Measurements from ENCODE around the gene MAPT.
A peak's percentile ranks its signal among the peaks of the same experiment; 100 is the strongest.

MAPT gene

GRCh38 chr17:46037722-46038255, 143.4 kb downstream of the MAPT start:
- no peak for DNase-seq

- no peak for DNase-seq
These were observed 144.1 kb downstream of the MAPT start for GRCh38 chr17:46038414-46038813.

- DNase-seq, result no peak
These were observed 144.6 kb downstream of the MAPT start for GRCh38 chr17:46038937-46039336.

GRCh38 chr17:46039592-46040186, 145.3 kb downstream of the MAPT start:
- DNase-seq, result no peak

DNA sequence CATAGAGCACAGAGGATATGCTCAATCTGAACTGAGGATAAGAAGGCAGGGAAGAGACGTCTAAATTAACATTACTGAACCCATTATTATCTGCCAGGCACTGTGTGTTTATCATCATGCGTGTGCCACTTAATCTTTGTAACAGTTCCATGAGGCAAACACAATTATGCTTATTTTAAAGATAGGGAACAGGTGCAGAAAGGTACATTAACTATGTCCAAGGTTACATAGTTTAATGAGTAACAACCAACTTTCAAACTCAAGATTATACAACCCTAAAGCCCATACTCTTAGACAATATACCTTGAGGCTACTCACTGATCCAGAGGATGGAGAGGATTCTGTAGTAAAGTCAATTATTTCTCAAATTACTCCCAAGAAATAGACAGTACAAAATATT, 147.9 kb downstream of the MAPT start:
- no peak for DNase-seq

DNA sequence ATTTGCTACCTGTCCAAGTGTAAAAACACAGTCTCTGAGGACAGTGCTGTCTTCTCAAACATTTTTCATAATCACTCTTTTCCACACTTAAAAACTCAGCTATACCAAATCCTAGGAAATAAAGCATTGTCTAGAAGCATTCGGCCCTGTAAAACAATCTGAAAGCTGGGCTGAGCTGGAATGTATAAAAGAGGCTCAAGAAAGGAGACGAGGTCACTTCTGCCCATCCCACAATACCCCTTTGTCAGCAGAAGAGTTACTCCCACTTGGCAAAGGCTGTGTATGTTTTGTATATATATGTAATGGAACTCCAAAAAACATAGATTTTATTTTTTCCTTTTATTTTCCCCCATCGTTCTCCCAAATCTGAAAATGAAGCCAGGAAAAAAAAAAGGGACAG, 148.6 kb downstream of the MAPT start:
- no peak for DNase-seq

DNA sequence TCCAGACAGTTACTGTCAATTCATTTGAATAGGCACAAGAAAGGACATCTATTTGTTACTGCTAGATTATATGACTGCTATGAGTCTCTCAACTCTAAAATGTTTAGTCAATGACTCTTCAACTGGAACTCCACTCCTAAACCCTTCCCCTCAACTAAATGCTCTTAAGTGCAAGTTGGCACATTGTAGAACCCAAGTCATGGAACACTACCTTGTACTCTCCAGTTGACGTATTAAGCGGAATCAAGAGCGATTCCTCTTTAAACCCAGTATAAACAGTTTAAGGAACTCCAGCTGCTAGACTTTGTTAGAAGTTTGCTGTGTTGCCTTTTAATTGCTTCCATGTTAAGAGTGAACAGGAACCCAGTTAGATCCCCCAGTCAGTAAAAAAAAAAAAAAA, 149.3 kb downstream of the MAPT start:
- no peak for DNase-seq

- DNase-seq, result peak; percentile 63
These were observed 150.1 kb downstream of the MAPT start for GRCh38 chr17:46044286-46044928.

DNA sequence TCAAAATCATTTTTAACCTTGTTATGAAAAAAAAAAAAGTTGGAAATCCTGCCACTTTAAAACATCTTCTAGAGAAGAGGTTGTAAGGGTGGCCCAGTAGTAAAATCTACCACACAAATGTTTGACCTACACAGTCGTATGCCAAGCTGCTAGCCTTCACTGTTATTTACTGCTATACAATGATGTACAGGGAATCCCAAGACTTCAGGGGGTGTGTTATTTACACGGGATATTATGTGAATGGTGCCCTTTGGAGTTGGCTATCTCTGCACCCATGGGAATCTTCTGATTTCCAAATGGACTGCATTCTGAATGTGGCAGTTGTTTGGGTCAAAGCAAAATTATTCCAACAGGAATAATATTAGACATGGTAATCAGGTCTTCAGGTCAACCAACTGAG, 150.6 kb downstream of the MAPT start:
- no peak for DNase-seq

GRCh38 chr17:46045639-46046038, 151.3 kb downstream of the MAPT start:
- no peak for DNase-seq

DNA sequence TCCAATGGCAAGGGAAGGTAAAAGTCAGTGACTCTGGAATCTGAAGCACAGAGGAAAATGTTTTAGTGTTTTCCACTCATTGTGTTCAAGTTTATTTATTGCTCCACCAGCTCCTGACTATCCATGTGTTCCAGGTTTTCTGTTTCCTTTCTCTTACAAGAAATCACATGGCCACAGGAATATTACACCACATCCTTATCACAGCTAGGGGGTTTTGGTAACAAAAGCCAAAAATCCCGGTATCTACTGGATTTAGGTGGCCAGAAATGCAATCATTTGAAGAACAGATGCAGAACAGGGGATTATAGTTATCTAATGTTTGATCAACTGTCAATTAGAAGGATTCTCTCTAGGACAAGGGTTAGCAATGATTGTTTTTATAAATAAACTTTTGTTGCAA, 152.6 kb downstream of the MAPT start:
- DNase-seq, result no peak

- DNase-seq, result no peak
These were observed 153.0 kb downstream of the MAPT start for GRCh38 chr17:46047398-46047797.

GRCh38 chr17:46047856-46048255, 153.5 kb downstream of the MAPT start:
- DNase-seq, result no peak

DNA sequence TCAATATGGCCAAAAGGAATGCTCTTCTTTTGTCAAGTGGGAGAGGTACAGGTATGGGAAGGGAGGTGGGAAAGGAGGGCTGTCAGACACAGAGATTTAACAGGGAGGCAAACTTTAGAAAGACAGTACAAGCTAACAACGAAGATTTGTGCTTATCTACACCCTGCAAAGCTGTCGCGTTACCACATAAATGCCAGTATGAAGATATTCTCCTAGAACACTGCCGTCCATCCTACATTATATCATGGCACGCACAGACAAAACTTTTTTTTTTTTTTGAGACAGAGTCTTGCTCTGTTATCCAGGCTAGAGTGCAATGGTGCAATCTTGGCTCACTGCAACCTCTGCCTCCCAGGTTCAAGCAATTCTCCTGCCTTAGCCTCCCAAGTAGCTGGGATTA, 155.3 kb downstream of the MAPT start:
- no peak for DNase-seq

GRCh38 chr17:46053911-46054534, 159.7 kb downstream of the MAPT start:
- no peak for DNase-seq

GRCh38 chr17:46056800-46057304, 162.5 kb downstream of the MAPT start:
- DNase-seq, result no peak

- no peak for DNase-seq
These were observed 163.0 kb downstream of the MAPT start for GRCh38 chr17:46057366-46057765.

DNA sequence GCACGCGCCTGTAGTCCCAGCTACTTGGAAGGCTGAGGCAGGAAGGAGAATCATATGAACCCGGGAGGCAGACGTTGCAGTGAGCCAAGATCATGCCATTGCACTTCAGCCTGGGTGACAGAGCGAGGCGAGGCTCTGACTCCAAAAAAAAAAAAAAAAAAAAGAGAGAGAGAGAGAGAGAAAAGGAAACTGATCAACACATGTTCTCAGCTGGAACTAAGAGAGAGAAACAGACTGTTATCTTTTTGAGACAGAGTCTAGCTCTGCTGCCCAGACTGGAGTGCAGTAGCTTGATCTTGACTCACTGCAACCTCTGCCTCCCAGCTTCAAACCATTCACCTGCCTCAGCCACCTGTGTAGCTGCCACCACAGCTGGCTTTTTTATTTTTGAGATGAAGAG, 165.1 kb downstream of the MAPT start:
- no peak for DNase-seq

DNA sequence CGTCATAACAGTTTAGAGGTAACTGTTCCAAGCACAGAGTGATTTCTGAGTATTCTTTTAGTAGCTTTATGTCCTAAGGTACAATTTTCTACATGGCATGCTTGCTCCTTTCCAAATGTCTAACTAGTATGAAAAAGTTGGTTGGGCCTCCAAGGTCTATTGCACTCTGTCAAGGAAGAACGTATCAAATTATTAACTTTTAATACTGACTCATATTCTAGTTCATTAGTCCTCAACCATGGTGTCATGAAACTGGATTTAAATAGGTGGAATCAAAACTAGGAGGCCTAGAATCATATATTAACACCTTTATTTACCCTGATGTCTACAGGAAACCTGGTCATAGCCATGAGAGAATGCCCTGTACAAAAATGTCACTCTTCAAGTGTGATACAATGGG, 166.1 kb downstream of the MAPT start:
- DNase-seq, result no peak

GRCh38 chr17:46061435-46061834, 167.1 kb downstream of the MAPT start:
- DNase-seq, result no peak

- no peak for DNase-seq
These were observed 168.9 kb downstream of the MAPT start for GRCh38 chr17:46063241-46063640.

DNA sequence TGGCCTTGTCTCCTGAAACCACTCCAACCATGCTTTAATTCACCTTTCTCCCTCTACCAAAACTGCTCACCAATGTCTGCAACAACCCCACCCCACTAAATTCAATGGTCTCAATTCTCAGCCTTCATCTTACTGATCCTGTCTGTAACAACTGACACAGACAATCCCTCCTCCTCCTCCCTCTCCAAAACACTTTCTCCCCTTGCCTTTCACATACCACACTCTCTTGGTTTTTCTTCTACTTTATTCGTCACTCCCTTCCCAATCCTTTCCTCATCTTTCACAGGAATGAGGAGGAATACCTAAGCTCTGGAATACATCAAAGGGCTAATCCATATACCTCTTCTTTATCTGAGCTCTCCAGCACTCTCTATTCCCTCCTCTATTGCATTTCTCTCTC, 170.1 kb downstream of the MAPT start:
- no peak for DNase-seq

DNA sequence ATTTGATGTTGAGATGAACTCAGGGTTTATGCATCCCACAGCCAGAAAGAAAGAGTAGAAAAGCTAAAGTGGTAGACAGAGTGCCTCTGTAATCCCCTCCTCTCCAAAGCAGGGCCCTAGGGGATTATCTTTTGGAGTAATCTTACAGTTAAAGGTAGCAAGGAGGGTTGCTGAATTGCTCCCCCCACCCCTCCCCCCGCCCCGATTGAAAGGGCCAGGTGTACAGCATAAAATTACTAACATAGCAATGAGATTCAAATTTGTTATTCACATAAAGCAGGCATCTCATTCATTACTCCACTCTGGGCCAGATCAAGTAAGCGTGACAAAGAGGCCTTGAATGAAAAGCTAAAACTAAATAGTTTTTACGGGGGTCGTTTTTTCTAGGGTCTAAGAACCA, 177.4 kb downstream of the MAPT start:
- DNase-seq, result no peak

DNA sequence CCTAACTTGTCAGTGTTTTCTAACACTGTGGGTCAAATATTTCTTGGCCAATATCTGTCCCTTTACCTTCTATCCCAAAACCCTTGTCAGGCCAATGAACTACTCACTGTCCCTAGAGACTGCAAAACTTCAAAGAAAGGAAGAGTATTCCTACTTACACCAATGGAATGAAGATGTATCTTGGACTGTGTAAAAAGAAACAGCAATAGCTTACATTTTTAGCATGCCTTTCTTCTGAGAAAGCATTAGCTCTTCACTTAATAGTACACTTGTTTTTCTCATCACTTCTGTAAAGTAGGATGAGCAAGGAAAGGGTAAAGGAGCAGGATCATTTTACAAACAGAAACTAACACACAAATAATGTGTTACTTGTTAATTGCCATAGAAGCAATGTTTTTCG, 178.6 kb downstream of the MAPT start:
- no peak for DNase-seq

Data from NCI-H2107 (cell line).